Neural progenitor cell (in vitro differentiated cells): ENCODE results near the gene SYT5. TPM values are rescaled to one million over a fixed set of nuclear protein-coding genes. Genes with fewer than 3 reads are reported as not detected.

Experiments used
- DNase-seq: peaks from one replicate; pipeline ENCODE4 v3.0.0-alpha.2; 2016; ENCODE audit warnings: low spot score
- H2AFZ ChIP-seq: fragments of 200-600 bp; sonication (generic); replicated peaks from 2 replicates; pipeline ENCODE4 v1.6.1; 2016; ENCODE audit warnings: antibody characterized with exemption
- H3F3A ChIP-seq: fragments of 200-600 bp; sonication (generic); 2 replicates; pipeline ENCODE4 v1.6.1; 2016; ENCODE audit warnings: antibody characterized with exemption, low read depth
- H3K27ac ChIP-seq: fragments of 200-600 bp; sonication (generic); 2 replicates; pipeline ENCODE4 v1.5.1; 2016; ENCODE audit warnings: mild to moderate bottlenecking
- H3K27me3 ChIP-seq: fragments of 200-600 bp; sonication (generic); 2 replicates; pipeline ENCODE4 v1.6.1; 2016; ENCODE audit warnings: mild to moderate bottlenecking, moderate library complexity
- H3K36me3 ChIP-seq: fragments of 200-600 bp; sonication (generic); 2 replicates; pipeline ENCODE4 v1.5.1; 2016
- H3K4me1 ChIP-seq: fragments of 200-600 bp; sonication (generic); 2 replicates; pipeline ENCODE4 v1.6.1; 2016; ENCODE audit warnings: mixed run types
- H3K4me2 ChIP-seq: fragments of 200-600 bp; sonication (generic); 2 replicates; pipeline ENCODE4 v1.6.1; 2016
- H3K4me3 ChIP-seq: fragments of 200-600 bp; sonication (generic); 2 replicates; pipeline ENCODE4 v1.5.1; 2016
- H3K79me2 ChIP-seq: fragments of 200-600 bp; sonication (generic); 2 replicates; pipeline ENCODE4 v1.6.1; 2016; ENCODE audit warnings: low read depth
- H3K9ac ChIP-seq: fragments of 200-600 bp; sonication (generic); 2 replicates; pipeline ENCODE4 v1.6.1; 2016
- H3K9me3 ChIP-seq: fragments of 200-600 bp; sonication (generic); 2 replicates; pipeline ENCODE4 v1.5.1; 2016; ENCODE audit warnings: low read depth
- H4K20me1 ChIP-seq: fragments of 200-600 bp; sonication (generic); 2 replicates; pipeline ENCODE4 v1.6.1; 2016; ENCODE audit warnings: low read depth
- H3K27ac Mint-ChIP-seq: 3 replicates; pipeline ENCODE4 v1.8.0; 2021; ENCODE audit warnings: mixed read lengths
- H3K27me3 Mint-ChIP-seq: 2 replicates; pipeline ENCODE4 v1.8.0; 2022; ENCODE audit warnings: low read depth, mild to moderate bottlenecking, inconsistent platforms, moderate library complexity, mixed read lengths; ENCODE audit not compliant: insufficient read depth
- H3K36me3 Mint-ChIP-seq: 3 replicates; pipeline ENCODE4 v1.8.0; 2021; ENCODE audit warnings: mixed read lengths
- H3K4me1 Mint-ChIP-seq: 3 replicates; pipeline ENCODE4 v1.8.0; 2021; ENCODE audit warnings: mixed read lengths
- H3K4me3 Mint-ChIP-seq: 3 replicates; pipeline ENCODE4 v1.8.0; 2021; ENCODE audit warnings: mild to moderate bottlenecking, moderate library complexity, mixed read lengths
- H3K9me3 Mint-ChIP-seq: 3 replicates; pipeline ENCODE4 v1.8.0; 2020; ENCODE audit warnings: mixed read lengths
- CTCF ChIP-seq: fragments of 200-600 bp; sonication (generic); IDR thresholded peaks from 2 replicates; pipeline ENCODE4 v1.5.1; 2017; ENCODE audit warnings: antibody characterized with exemption, mild to moderate bottlenecking
- EZH2 ChIP-seq: fragments of 200-600 bp; sonication (generic); IDR thresholded peaks from 2 replicates; pipeline ENCODE4 v1.6.1; 2017; ENCODE audit warnings: antibody characterized with exemption, mild to moderate bottlenecking, moderate library complexity
- EZH2phosphoT487 ChIP-seq: fragments of 200-600 bp; sonication (generic); IDR thresholded peaks from 2 replicates; pipeline ENCODE4 v1.6.1; 2017; ENCODE audit warnings: antibody characterized with exemption
- total RNA-seq: library from RNA; depleted of rRNA; stranded (reverse); fragments of >200 nt; gene quantifications from 2 replicates; pipeline ENCODE4 v1.2.3, GENCODE V29; 2015; ENCODE audit warnings: low replicate concordance

Gene SYT5
- total RNA-seq, 1 donor from 2014 or later = not detected

GRCh38 chr19:55161571-55162322 lies 18.3 kb downstream of the SYT5 start:
- no peak overlapping the region for H3K4me3 ChIP-seq
- H3K9me3 ChIP-seq = no peaks in the 10 kb centered on the region
- peaks cover 12% of the 10 kb centered on the region for H3F3A ChIP-seq
- H3K27ac ChIP-seq = no peak overlapping the region
- no peaks in the 10 kb centered on the region for H3K36me3 Mint-ChIP-seq
- DNase-seq = no peak
- TF ChIP-seq CTCF (no peak), EZH2phosphoT487 (no peak), EZH2 (no peak)
- no peaks in the 10 kb centered on the region for H3K36me3 ChIP-seq
- no peak overlapping the region for H3K4me2 ChIP-seq
- H3K9me3 Mint-ChIP-seq = no peaks in the 10 kb centered on the region
- H2AFZ ChIP-seq = no peak overlapping the region
- no peak overlapping the region for H3K4me3 Mint-ChIP-seq
- H3K27ac Mint-ChIP-seq = no peak overlapping the region
- H3K27me3 Mint-ChIP-seq = peaks cover 14% of the 10 kb centered on the region
- H3K4me1 ChIP-seq = peaks cover 6% of the 10 kb centered on the region
- no peak overlapping the region for H3K9ac ChIP-seq
- peaks cover 40% of the 10 kb centered on the region for H3K27me3 ChIP-seq
- no peaks in the 10 kb centered on the region for H3K79me2 ChIP-seq
- no peaks in the 10 kb centered on the region for H4K20me1 ChIP-seq
- peaks cover 21% of the 10 kb centered on the region for H3K4me1 Mint-ChIP-seq

- Histone ChIP-seq H3K9ac (no peak overlapping the region), H3K9me3 (no peaks in the 10 kb centered on the region), H3K27ac (no peak overlapping the region), H3F3A (peaks cover 18% of the 10 kb centered on the region), H3K4me2 (peak overlapping the region; percentile 25), H3K4me3 (no peak overlapping the region), H3K79me2 (no peaks in the 10 kb centered on the region), H4K20me1 (no peaks in the 10 kb centered on the region), H3K4me1 (peaks cover 6% of the 10 kb centered on the region), H2AFZ (no peak overlapping the region), H3K36me3 (no peaks in the 10 kb centered on the region), H3K27me3 (peaks cover 40% of the 10 kb centered on the region)
- H3K4me1 Mint-ChIP-seq = peaks cover 21% of the 10 kb centered on the region
- no peaks in the 10 kb centered on the region for H3K36me3 Mint-ChIP-seq
- H3K9me3 Mint-ChIP-seq = no peaks in the 10 kb centered on the region
- H3K27ac Mint-ChIP-seq = no peak overlapping the region
- DNase-seq = no peak
- TF ChIP-seq EZH2 (peak; percentile 36), CTCF (no peak), EZH2phosphoT487 (peak; percentile 28)
- H3K27me3 Mint-ChIP-seq = peaks cover 10% of the 10 kb centered on the region
- no peak overlapping the region for H3K4me3 Mint-ChIP-seq
Observed at GRCh38 chr19:55160986-55161365, 19.1 kb downstream of the SYT5 start.

- Mint-ChIP-seq H3K4me1 (peaks cover 16% of the 10 kb centered on the region), H3K4me3 (peak overlapping the region; percentile 62), H3K27ac (no peak overlapping the region), H3K27me3 (peaks cover 10% of the 10 kb centered on the region), H3K9me3 (no peaks in the 10 kb centered on the region), H3K36me3 (no peaks in the 10 kb centered on the region)
- Histone ChIP-seq H3K4me3 (no peak overlapping the region), H3K27me3 (peaks cover 40% of the 10 kb centered on the region), H3K36me3 (no peaks in the 10 kb centered on the region), H3K9ac (no peak overlapping the region), H3K9me3 (no peaks in the 10 kb centered on the region), H3K4me1 (peaks cover 6% of the 10 kb centered on the region), H2AFZ (no peak overlapping the region), H3K4me2 (no peak overlapping the region), H3K79me2 (no peaks in the 10 kb centered on the region), H3F3A (peaks cover 20% of the 10 kb centered on the region), H4K20me1 (no peaks in the 10 kb centered on the region), H3K27ac (no peak overlapping the region)
- DNase-seq = peak; percentile 97
- TF ChIP-seq EZH2phosphoT487 = no peak
- peak; percentile 99 for TF ChIP-seq CTCF
- TF ChIP-seq EZH2 = peak; percentile 19
Observed at GRCh38 chr19:55160128-55160985, 19.7 kb downstream of the SYT5 start.
